Uterus (tissue), 4 donors: ENCODE data around the gene ISOC2. TPM values are rescaled to one million over a fixed set of nuclear protein-coding genes. Genes with fewer than 3 reads are reported as not detected.

ENCODE experiments used
- DNase-seq, 2 donors: peaks; one replicate each; pipeline ENCODE4 v3.0.0-alpha.2; 2019 to 2020
- H3K27ac ChIP-seq, 2 donors: fragments of 200-600 bp; sonication (generic); 1 replicate in 1 of 2; 2 replicates in 1 of 2; pipeline ENCODE4 v1.5.1; 2016 to 2018
- H3K27me3 ChIP-seq, 2 donors: fragments of 200-600 bp; sonication (generic); one replicate each; pipeline ENCODE4 v1.5.1; 2018 to 2019; ENCODE audit warnings: control low read depth in 1 of 2
- H3K36me3 ChIP-seq, 2 donors: fragments of 200-600 bp; sonication (generic); one replicate each; pipeline ENCODE4 v1.5.1; 2019; ENCODE audit warnings: control low read depth in 1 of 2
- H3K4me1 ChIP-seq, 2 donors: fragments of 200-600 bp; sonication (generic); one replicate each; pipeline ENCODE4 v1.5.1; 2018 to 2019; ENCODE audit warnings: control low read depth in 1 of 2
- H3K4me3 ChIP-seq, 2 donors: fragments of 200-600 bp; sonication (generic); 1 replicate in 1 of 2; 2 replicates in 1 of 2; pipeline ENCODE4 v1.5.1; 2018 to 2019; ENCODE audit warnings: mild to moderate bottlenecking in 1 of 2
- H3K9me3 ChIP-seq, 2 donors: fragments of 200-600 bp; sonication (generic); one replicate each; pipeline ENCODE4 v1.5.1; 2019; ENCODE audit warnings: control low read depth in 1 of 2
- CTCF ChIP-seq, 4 experiments: fragments of 200-600 bp in 2 of 4; fragments of 450-650 bp in 2 of 4; sonication (generic) in 2 of 4; IDR thresholded peaks; one replicate each; pipeline ENCODE4 v1.5.1; 2016 to 2019; ENCODE audit warnings: antibody characterized with exemption in 4 of 4, mild to moderate bottlenecking in 2 of 4, moderate library complexity in 1 of 4
- POLR2A ChIP-seq, 2 donors: fragments of 450-650 bp; IDR thresholded peaks; one replicate each; pipeline ENCODE4 v1.6.1; 2016; ENCODE audit warnings: antibody characterized with exemption in 2 of 2, mild to moderate bottlenecking in 1 of 2, moderate library complexity in 1 of 2
- intact Hi-C: fragments of 100-400 bp; cut with DNase I; formaldehyde crosslinking; loops from one replicate; pipeline ENCODE4 v1.15.1; 2023; ENCODE audit warnings: low total_unique reads
- total RNA-seq, 4 donors: library from RNA; depleted of rRNA in 3 of 4; stranded (reverse); fragments of >200 nt in 3 of 4; gene quantifications; one replicate each; pipeline versions ENCODE4 v1.1.0 to v1.2.4, GENCODE V29; 2014 to 2023
- donor health status: DM: yes; HTN: yes; CAD: no.

The ISOC2 gene
- total RNA-seq, 4 donors from 2014 or later: 1.2 to 78.6 (median 23.8) TPM

- no peak for TF ChIP-seq POLR2A (IDR thresholded peaks at IDR 0.05)
- no peak for TF ChIP-seq CTCF (IDR thresholded peaks at IDR 0.05)
- Histone ChIP-seq H3K4me3 (no peak overlapping the region), H3K27me3 (peaks cover 14 to 44% of the 10 kb centered on the region in 2 donors), H3K27ac (no peak overlapping the region), H3K36me3 (no peaks in the 10 kb centered on the region), H3K9me3 (no peaks in the 10 kb centered on the region), H3K4me1 (no peaks in the 10 kb centered on the region)
- intact Hi-C loops: no loop called here
- DNase-seq: no peak
Observed at GRCh38 chr19:55436847-55437246, 24.6 kb downstream of the ISOC2 start.

- H3K9me3 ChIP-seq: no peaks in the 10 kb centered on the region
- intact Hi-C loops: no loop called here
- H3K27me3 ChIP-seq: peaks cover 4 to 30% of the 10 kb centered on the region in 2 donors
- no peaks in the 10 kb centered on the region for H3K36me3 ChIP-seq
- H3K4me3 ChIP-seq: no peak overlapping the region
- no peak overlapping the region for H3K27ac ChIP-seq
- no peak for TF ChIP-seq POLR2A (IDR thresholded peaks at IDR 0.05)
- TF ChIP-seq CTCF (IDR thresholded peaks at IDR 0.05): no peak
- DNase-seq: no peak
- H3K4me1 ChIP-seq: no peaks in the 10 kb centered on the region
Observed at GRCh38 chr19:55435020-55435419, 26.4 kb downstream of the ISOC2 start.

- H3K9me3 ChIP-seq: no peaks in the 10 kb centered on the region
- TF ChIP-seq POLR2A (IDR thresholded peaks at IDR 0.05) (no peak), CTCF (IDR thresholded peaks at IDR 0.05) (no peak)
- intact Hi-C loops: no loop called here
- peaks cover 4 to 28% of the 10 kb centered on the region in 2 donors for H3K27me3 ChIP-seq
- no peaks in the 10 kb centered on the region for H3K36me3 ChIP-seq
- no peak overlapping the region for H3K4me3 ChIP-seq
- DNase-seq: no peak
- H3K4me1 ChIP-seq: no peaks in the 10 kb centered on the region
- no peak overlapping the region for H3K27ac ChIP-seq
Observed at GRCh38 chr19:55434356-55434919, 27.0 kb downstream of the ISOC2 start.

DNA sequence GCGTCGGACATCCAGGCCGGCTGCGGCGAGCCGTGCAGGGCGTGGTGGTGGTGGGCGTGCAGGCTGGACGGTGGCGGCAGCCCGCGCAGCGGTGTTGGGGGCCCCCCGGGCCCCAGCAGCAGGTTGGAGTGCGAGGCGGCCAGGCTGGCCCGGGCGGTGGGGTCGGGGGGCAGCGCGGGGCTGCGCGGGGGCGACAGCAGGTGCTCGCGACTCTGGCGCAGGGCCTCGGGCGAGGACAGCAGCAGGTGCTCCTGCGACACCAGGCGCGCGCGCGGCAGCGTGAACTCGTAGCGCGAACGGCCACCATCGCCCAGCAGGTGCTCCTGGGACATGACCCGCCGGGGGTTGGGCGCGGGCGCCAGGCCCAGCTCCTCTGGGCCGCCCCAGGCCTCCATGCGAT lies 28.1 kb downstream of the ISOC2 start:
- no peak for DNase-seq
- Histone ChIP-seq H3K4me1 (no peaks in the 10 kb centered on the region), H3K27ac (no peak overlapping the region), H3K27me3 (peaks cover 3 to 26% of the 10 kb centered on the region in 2 donors), H3K4me3 (no peak overlapping the region), H3K9me3 (no peaks in the 10 kb centered on the region), H3K36me3 (no peaks in the 10 kb centered on the region)
- intact Hi-C loops: no loop called here
- TF ChIP-seq POLR2A (IDR thresholded peaks at IDR 0.05): no peak

DNA sequence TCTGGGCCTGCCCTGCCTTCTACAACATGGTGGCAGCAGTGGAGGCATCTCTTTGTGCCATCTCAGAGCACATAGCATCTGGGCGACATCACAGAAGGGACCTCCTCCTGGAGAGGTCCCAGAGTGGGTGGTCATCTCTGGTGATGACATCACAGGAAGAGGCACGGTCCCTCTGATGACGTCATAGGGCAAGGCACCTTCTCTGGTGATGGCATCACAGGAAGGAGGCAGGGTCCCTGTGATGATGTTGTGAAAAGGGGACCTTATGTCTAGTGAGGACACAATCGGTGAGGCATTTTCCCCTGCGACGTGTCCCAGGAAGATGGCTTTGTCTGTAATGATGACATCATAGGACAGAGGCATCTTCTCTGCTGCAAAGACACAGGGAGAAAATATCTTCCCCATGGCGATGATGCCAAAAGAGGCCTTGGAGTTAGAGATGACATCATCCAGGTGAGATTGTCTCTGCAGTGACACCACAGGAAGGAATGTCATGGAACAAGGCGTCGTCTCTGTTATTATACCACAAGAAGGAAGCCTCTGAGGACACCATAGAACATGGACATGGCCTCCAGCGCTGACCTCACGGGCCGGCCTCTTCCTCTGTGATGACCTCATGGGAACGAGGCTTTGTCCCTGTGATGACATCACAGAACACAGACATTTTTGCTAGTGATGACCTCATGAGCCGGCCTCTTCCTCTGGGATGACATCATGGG lies 29.0 kb downstream of the ISOC2 start:
- Histone ChIP-seq H3K4me3 (no peak overlapping the region), H3K27me3 (peaks cover 0 to 20% of the 10 kb centered on the region in 2 donors), H3K27ac (no peak overlapping the region), H3K36me3 (no peaks in the 10 kb centered on the region), H3K4me1 (no peaks in the 10 kb centered on the region), H3K9me3 (no peaks in the 10 kb centered on the region)
- intact Hi-C loops: no loop called here
- TF ChIP-seq CTCF (IDR thresholded peaks at IDR 0.05) (no peak), POLR2A (IDR thresholded peaks at IDR 0.05) (no peak)
- DNase-seq: no peak
